H9 (cell line): Measurements from ENCODE around the gene SRSF6. TPM values are rescaled to one million over a fixed set of nuclear protein-coding genes. Genes with fewer than 3 reads are reported as not detected.

Experiments used
- DNase-seq: peaks from one replicate; pipeline ENCODE4 v3.0.0-alpha.2; 2017
- H2AFZ ChIP-seq: one replicate; pipeline ENCODE4 v1.6.1; 2013; ENCODE audit warnings: mild to moderate bottlenecking, low read length, control low read depth, moderate library complexity
- H2AK5ac ChIP-seq: 2 replicates; pipeline ENCODE4 v1.6.1; 2013; ENCODE audit warnings: low read length, control low read depth, mixed read lengths; ENCODE audit not compliant: insufficient read length
- H2BK120ac ChIP-seq: one replicate; pipeline ENCODE4 v1.6.1; 2013; ENCODE audit warnings: low read depth, mild to moderate bottlenecking, low read length, control low read depth, inconsistent platforms; ENCODE audit not compliant: poor library complexity, severe bottlenecking
- H2BK12ac ChIP-seq: 2 replicates; pipeline ENCODE4 v1.6.1; 2013; ENCODE audit warnings: low read length, control low read depth, mixed read lengths, low read depth; ENCODE audit not compliant: insufficient read length
- H2BK15ac ChIP-seq: 2 replicates; pipeline ENCODE4 v1.6.1; 2013; ENCODE audit warnings: low read depth, low read length, control low read depth
- H2BK20ac ChIP-seq: one replicate; pipeline ENCODE4 v1.6.1; 2013; ENCODE audit warnings: low read depth, mild to moderate bottlenecking, low read length, control low read depth, inconsistent platforms; ENCODE audit not compliant: poor library complexity, severe bottlenecking
- H2BK5ac ChIP-seq: 2 replicates; pipeline ENCODE4 v1.6.1; 2013; ENCODE audit warnings: low read length, control low read depth, mixed read lengths; ENCODE audit not compliant: insufficient read length
- H3K14ac ChIP-seq: 2 replicates; pipeline ENCODE4 v1.6.1; 2013; ENCODE audit warnings: low read length, control low read depth; ENCODE audit not compliant: insufficient read depth
- H3K18ac ChIP-seq: 2 replicates; pipeline ENCODE4 v1.6.1; 2013; ENCODE audit warnings: low read depth, mild to moderate bottlenecking, mixed read lengths, low read length, control low read depth; ENCODE audit not compliant: insufficient read length
- H3K23ac ChIP-seq: 2 replicates; pipeline ENCODE4 v1.6.1; 2013; ENCODE audit warnings: low read length, control low read depth, mixed read lengths, low read depth; ENCODE audit not compliant: insufficient read length
- H3K23me2 ChIP-seq: 2 replicates; pipeline ENCODE4 v1.6.1; 2013; ENCODE audit warnings: low read depth, mild to moderate bottlenecking, mixed read lengths, low read length, control low read depth; ENCODE audit not compliant: insufficient read length, poor library complexity, severe bottlenecking
- H3K27ac ChIP-seq: 2 replicates; pipeline ENCODE4 v1.5.1; 2013; ENCODE audit warnings: low read length, control low read depth, mixed read lengths, low read depth; ENCODE audit not compliant: insufficient read length
- H3K27me3 ChIP-seq: 2 replicates; pipeline ENCODE4 v1.6.1; 2013; ENCODE audit warnings: low read length, control low read depth, inconsistent platforms; ENCODE audit not compliant: insufficient read depth
- H3K4ac ChIP-seq: 2 replicates; pipeline ENCODE4 v1.6.1; 2013; ENCODE audit warnings: low read depth, mild to moderate bottlenecking, control low read depth, inconsistent platforms, low read length, moderate library complexity
- H3K4me1 ChIP-seq: 2 replicates; pipeline ENCODE4 v1.6.1; 2013; ENCODE audit warnings: low read length, control low read depth, inconsistent platforms; ENCODE audit not compliant: insufficient read depth
- H3K4me2 ChIP-seq: 2 replicates; pipeline ENCODE4 v1.6.1; 2013; ENCODE audit warnings: low read length, control low read depth, mixed read lengths; ENCODE audit not compliant: insufficient read length, insufficient read depth
- H3K56ac ChIP-seq: 2 replicates; pipeline ENCODE4 v1.6.1; 2013; ENCODE audit warnings: low read depth, mild to moderate bottlenecking, mixed read lengths, low read length, control low read depth; ENCODE audit not compliant: insufficient read length
- H3K79me1 ChIP-seq: 2 replicates; pipeline ENCODE4 v1.6.1; 2013; ENCODE audit warnings: low read depth, mild to moderate bottlenecking, moderate library complexity, low read length, control low read depth, inconsistent platforms; ENCODE audit not compliant: insufficient read depth, poor library complexity, severe bottlenecking
- H3K79me2 ChIP-seq: 2 replicates; pipeline ENCODE4 v1.6.1; 2013; ENCODE audit warnings: low read length, control low read depth, inconsistent platforms; ENCODE audit not compliant: insufficient read depth
- H3K9ac ChIP-seq: 2 replicates; pipeline ENCODE4 v1.6.1; 2013; ENCODE audit warnings: low read length, control low read depth, mixed read lengths; ENCODE audit not compliant: insufficient read length; ENCODE audit errors: extremely low read depth
- H3K9me3 ChIP-seq: one replicate; pipeline ENCODE4 v1.6.1; 2013; ENCODE audit warnings: low read depth, low read length, inconsistent platforms; ENCODE audit not compliant: control insufficient read depth
- H3T11ph ChIP-seq: one replicate; pipeline ENCODE4 v1.6.1; 2013; ENCODE audit warnings: mild to moderate bottlenecking, low read length, control low read depth, inconsistent platforms
- H4K20me1 ChIP-seq: one replicate; pipeline ENCODE4 v1.6.1; 2013; ENCODE audit not compliant: control insufficient read depth, insufficient read length, insufficient read depth
- H4K5ac ChIP-seq: 2 replicates; pipeline ENCODE4 v1.6.1; 2013; ENCODE audit warnings: low read depth, mild to moderate bottlenecking, mixed read lengths, low read length, control low read depth; ENCODE audit not compliant: insufficient read length
- H4K8ac ChIP-seq: replicated peaks from 2 replicates; pipeline ENCODE4 v1.6.1; 2013; ENCODE audit warnings: low read length, control low read depth, mixed read lengths, low read depth; ENCODE audit not compliant: insufficient read length
- H4K91ac ChIP-seq: 2 replicates; pipeline ENCODE4 v1.6.1; 2013; ENCODE audit warnings: low read depth, mild to moderate bottlenecking, moderate library complexity, mixed read lengths, low read length, control low read depth; ENCODE audit not compliant: insufficient read length
- H3K27ac Mint-ChIP-seq, 3 experiments: 2 replicates in 2 of 3; 3 replicates in 1 of 3; pipeline ENCODE4 v1.8.0; 2020 to 2021; ENCODE audit warnings: mixed read lengths in 3 of 3, mild to moderate bottlenecking in 1 of 3, moderate library complexity in 1 of 3
- H3K27me3 Mint-ChIP-seq: 2 replicates; pipeline ENCODE4 v1.8.0; 2021; ENCODE audit warnings: low read depth, mild to moderate bottlenecking, moderate library complexity, mixed read lengths
- H3K36me3 Mint-ChIP-seq, 3 experiments: 2 replicates in 2 of 3; 3 replicates in 1 of 3; pipeline ENCODE4 v1.8.0; 2020 to 2021; ENCODE audit warnings: low read depth in 3 of 3, mixed read lengths in 3 of 3; ENCODE audit not compliant: insufficient read depth in 1 of 3
- H3K4me1 Mint-ChIP-seq, 2 experiments: 2 replicates each; pipeline ENCODE4 v1.8.0; 2020; ENCODE audit warnings: mixed read lengths in 2 of 2
- H3K4me3 Mint-ChIP-seq, 2 experiments: 2 replicates in 1 of 2; 3 replicates in 1 of 2; pipeline ENCODE4 v1.8.0; 2020 to 2021; ENCODE audit warnings: mild to moderate bottlenecking in 2 of 2, mixed read lengths in 2 of 2, moderate library complexity in 1 of 2
- H3K9me3 Mint-ChIP-seq, 2 experiments: 2 replicates in 1 of 2; 3 replicates in 1 of 2; pipeline ENCODE4 v1.8.0; 2020; ENCODE audit warnings: mild to moderate bottlenecking in 2 of 2, mixed read lengths in 2 of 2, moderate library complexity in 1 of 2
- CTCF ChIP-seq: fragments of 200-600 bp; sonication (generic); conservative IDR thresholded peaks from 3 replicates; pipeline ENCODE4 v1.8.0; 2021; ENCODE audit warnings: antibody characterized with exemption, mild to moderate bottlenecking
- WGBS: extraction: QIAGEN DNeasy Blood & Tissue Kit; methylation state at CpG from one replicate; pipeline ENCODE4 v1.1.7; 2013; ENCODE audit warnings: missing lambda C conversion rate, low lambda C conversion rate, mixed read lengths; ENCODE audit not compliant: insufficient read length; ENCODE audit errors: extremely low coverage; 5-methylcytosine and 5-hydroxymethylcytosine counted together
- total RNA-seq: library from RNA; stranded (reverse); gene quantifications from 2 replicates; pipeline ENCODE4 v1.2.1, GENCODE V29; 2021

SRSF6 gene
- total RNA-seq, 1 experiment from 2014 or later, result 336 TPM

- Histone ChIP-seq H2BK12ac (no peak overlapping the region), H3K4ac (no peak overlapping the region), H3K18ac (no peak overlapping the region), H3K9ac (no peak overlapping the region), H2AK5ac (no peak overlapping the region), H2AFZ (no peak overlapping the region), H2BK5ac (no peak overlapping the region), H4K20me1 (no peaks in the 10 kb centered on the region), H3K9me3 (no peaks in the 10 kb centered on the region), H4K5ac (no peak overlapping the region), H3K79me2 (no peaks in the 10 kb centered on the region), H3K27me3 (no peaks in the 10 kb centered on the region), H3K56ac (no peak overlapping the region), H3T11ph (no peak overlapping the region), H3K23me2 (no peaks in the 10 kb centered on the region), H4K8ac (no peak overlapping the region), H4K91ac (no peak overlapping the region), H2BK15ac (no peak overlapping the region), H3K14ac (no peak overlapping the region), H3K4me2 (no peak overlapping the region), H3K79me1 (no peaks in the 10 kb centered on the region), H2BK120ac (no peak overlapping the region), H3K23ac (no peak overlapping the region), H2BK20ac (no peak overlapping the region), H3K4me1 (peaks cover 3% of the 10 kb centered on the region; the same call in 1 of the 2 replicates), H3K27ac (no peak overlapping the region)
- 100% methylated on average over 2 of the region's 14 CpGs for WGBS
- Mint-ChIP-seq H3K36me3 (peaks cover 0 to 4% (median 0%) of the 10 kb centered on the region in 3 experiments; a peak in 2 of 7 replicates), H3K9me3 (peaks cover 3 to 6% of the 10 kb centered on the region in 2 experiments; a peak in 4 of 5 replicates), H3K27me3 (peaks cover 16% of the 10 kb centered on the region), H3K4me1 (peaks cover 7 to 22% of the 10 kb centered on the region in 2 experiments), H3K4me3 (no peak overlapping the region), H3K27ac (no peak overlapping the region)
- DNase-seq, result no peak
- no peak for TF ChIP-seq CTCF
Measured at GRCh38 chr20:43450841-43451799, 6.6 kb upstream of the SRSF6 start.
